HEK293T (cell line): Measurements from ENCODE around the gene TSC1.

Source experiments
- BHLHE40 ChIP-seq: fragments of 450-650 bp; IDR thresholded peaks from 2 replicates; pipeline ENCODE4 v1.6.1; 2016; ENCODE audit warnings: mild to moderate bottlenecking, moderate library complexity, borderline replicate concordance
- ELF4 ChIP-seq: fragments of 450-650 bp; IDR thresholded peaks from 2 replicates; pipeline ENCODE4 v1.6.1; 2017; ENCODE audit warnings: antibody characterized with exemption
- FOXM1 ChIP-seq: fragments of 450-650 bp; IDR thresholded peaks from 2 replicates; pipeline ENCODE4 v1.6.1; 2017; ENCODE audit warnings: mild to moderate bottlenecking, borderline replicate concordance
- L3MBTL2 ChIP-seq: fragments of 450-650 bp; conservative IDR thresholded peaks from 2 replicates; pipeline ENCODE4 v1.6.1; 2016; ENCODE audit warnings: mild to moderate bottlenecking
- SP1 ChIP-seq: fragments of 450-650 bp; IDR thresholded peaks from 2 replicates; pipeline ENCODE4 v1.6.1; 2017
- ZNF384 ChIP-seq: fragments of 450-650 bp; IDR thresholded peaks from 2 replicates; pipeline ENCODE4 v1.6.1; 2016

GRCh38 chr9:132877458-132877823, 67.0 kb downstream of the TSC1 start:
- TF ChIP-seq L3MBTL2: no peak
- no peak for TF ChIP-seq ELF4
- no peak for TF ChIP-seq BHLHE40
- TF ChIP-seq SP1: no peak
- no peak for TF ChIP-seq ZNF384
- TF ChIP-seq FOXM1: no peak
